Stimulated activated CD8-positive, alpha-beta memory T cell treated with anti-CD3 and anti-CD28 coated beads, Interleukin-15, amount 100 ng/mL, for 24 hours (primary cell): ENCODE data around the gene MYO1H.

ENCODE experiments used
- DNase-seq: peaks from one replicate; pipeline ENCODE4 v3.0.0-alpha.2; 2020; ENCODE audit warnings: low read depth

MYO1H gene

DNA sequence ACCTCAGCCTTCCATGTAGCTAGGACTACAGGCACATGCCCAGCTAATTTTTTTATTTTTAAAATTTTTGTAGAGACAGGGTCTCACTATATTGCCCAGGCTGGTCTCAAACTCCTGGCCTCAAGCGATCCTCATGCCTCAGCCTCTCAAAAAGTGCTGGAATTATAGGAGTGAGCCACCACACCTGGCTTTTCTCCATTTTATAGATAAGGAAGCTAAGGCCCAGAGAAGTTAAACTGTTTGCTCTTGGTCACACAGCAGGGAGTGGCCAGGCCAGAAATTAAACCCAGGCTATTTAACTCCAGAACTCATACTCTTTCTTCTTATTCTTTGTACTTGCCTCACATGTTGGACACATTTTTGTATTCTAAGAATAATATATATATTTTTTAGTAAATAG, 146.2 kb downstream of the MYO1H start:
- DNase-seq: no peak

DNA sequence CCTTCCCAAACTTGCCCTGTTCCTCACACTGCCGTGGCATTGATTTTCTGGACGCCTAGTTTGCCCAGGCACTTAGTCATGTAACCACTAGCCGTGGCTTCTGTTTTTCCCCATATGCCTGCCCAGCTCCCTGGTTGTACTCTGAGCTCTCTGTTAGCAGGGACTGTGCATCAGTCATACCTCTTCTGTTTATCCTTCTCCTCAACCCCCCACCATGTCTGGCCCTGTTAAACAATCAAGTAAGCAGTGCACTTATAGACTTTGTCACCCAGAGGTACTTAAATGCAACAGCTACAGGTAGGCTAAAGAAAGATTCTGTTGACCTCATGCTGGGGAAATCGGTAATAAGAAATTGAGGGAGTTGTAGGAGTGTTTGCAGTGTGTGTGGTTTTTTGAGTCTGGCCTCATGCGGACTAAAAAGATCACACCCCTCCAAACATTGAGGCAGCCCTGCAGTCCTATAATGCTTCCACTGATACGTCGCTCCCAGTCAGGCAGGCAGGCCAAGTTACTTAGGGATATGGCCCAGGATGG, 146.7 kb downstream of the MYO1H start:
- no peak for DNase-seq

DNA sequence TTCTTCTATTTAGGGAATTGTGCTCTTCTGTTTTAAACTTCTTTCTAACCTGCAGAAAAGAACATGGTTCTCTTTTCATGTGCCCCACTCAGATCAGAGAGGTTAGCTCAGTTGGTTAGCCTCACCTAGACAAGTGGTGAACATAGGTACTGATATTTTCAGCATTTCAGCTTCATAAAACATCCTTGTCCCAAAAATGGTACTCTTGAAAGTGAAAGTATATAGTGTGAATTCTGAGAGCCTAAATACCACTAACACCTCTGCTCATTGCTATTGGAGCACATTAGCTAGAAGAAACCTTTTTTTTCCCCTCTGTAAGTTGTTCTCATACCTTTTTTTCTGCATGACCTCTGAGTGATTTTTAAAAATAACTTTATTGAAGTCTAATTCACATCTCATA, 147.3 kb downstream of the MYO1H start:
- no peak for DNase-seq

DNA sequence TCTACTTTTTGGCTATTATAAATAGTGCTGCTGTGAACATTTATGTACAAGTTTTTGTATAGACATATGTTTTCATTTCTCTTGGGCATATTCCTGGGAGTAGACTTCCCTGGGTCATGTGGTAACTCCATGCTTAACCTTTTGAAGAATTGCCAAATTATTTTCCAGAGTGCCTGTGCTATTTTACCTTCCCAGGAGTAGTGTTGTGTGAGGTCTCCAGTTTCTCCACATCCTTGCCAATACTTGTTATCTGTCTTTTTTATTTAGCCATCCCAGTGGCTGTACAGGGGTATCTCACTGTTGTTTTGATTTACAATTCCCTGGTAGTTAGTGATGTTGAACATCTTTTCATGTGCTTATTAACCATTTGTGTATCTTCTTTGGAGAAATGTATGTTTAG, 148.6 kb downstream of the MYO1H start:
- DNase-seq: no peak

DNA sequence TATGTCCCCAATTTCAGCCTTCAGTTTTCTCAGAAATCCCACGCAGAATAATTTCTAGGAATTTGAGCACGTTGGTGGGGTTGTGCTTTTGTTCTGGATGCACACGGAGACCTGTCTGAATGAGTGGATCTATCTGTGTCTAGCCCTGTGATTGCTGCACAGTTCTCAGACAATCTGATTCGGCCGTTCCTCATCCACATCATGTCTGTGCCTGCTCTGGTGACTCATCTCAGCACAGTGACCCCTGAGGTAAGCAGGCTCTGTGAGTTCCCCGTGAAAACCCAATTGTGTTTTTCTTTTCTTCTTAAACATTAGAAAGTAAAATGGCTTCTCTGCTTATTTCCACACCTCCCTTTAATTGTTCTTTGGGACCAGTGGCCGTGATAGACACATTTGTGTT, 150.0 kb downstream of the MYO1H start:
- DNase-seq: no peak
